IPS DF 6.9 (cell line): ENCODE measurements around the gene PDLIM7.

Source experiments
- DNase-seq: peaks from one replicate; pipeline ENCODE4 v3.0.0-alpha.2; 2013; ENCODE audit warnings: low read depth, low spot score
- H3K27ac ChIP-seq: one replicate; pipeline ENCODE4 v1.5.1; 2013; ENCODE audit warnings: low read length, control low read depth
- H3K27me3 ChIP-seq: 2 replicates; pipeline ENCODE4 v1.6.1; 2013; ENCODE audit warnings: mild to moderate bottlenecking, low read length; ENCODE audit not compliant: control insufficient read depth, insufficient read depth
- H3K36me3 ChIP-seq: 2 replicates; pipeline ENCODE4 v1.6.1; 2013; ENCODE audit warnings: low read length; ENCODE audit not compliant: control insufficient read depth, insufficient read depth
- H3K4me1 ChIP-seq: 2 replicates; pipeline ENCODE4 v1.6.1; 2013; ENCODE audit warnings: low read length; ENCODE audit not compliant: control insufficient read depth, insufficient read depth
- H3K4me3 ChIP-seq: 2 replicates; pipeline ENCODE4 v1.5.1; 2013; ENCODE audit warnings: mild to moderate bottlenecking, low read length
- H3K9me3 ChIP-seq: 2 replicates; pipeline ENCODE4 v1.6.1; 2013; ENCODE audit warnings: low read length, inconsistent platforms; ENCODE audit not compliant: control insufficient read depth, insufficient read depth
- WGBS: extraction: QIAGEN DNeasy Blood & Tissue Kit; methylation state at CpG from one replicate; pipeline ENCODE4 v1.1.7; 2013; ENCODE audit warnings: mixed read lengths, missing lambda C conversion rate; ENCODE audit not compliant: insufficient read length, insufficient coverage; 5-methylcytosine and 5-hydroxymethylcytosine counted together

The PDLIM7 gene

GRCh38 chr5:177496727-177497291 is 595 bp downstream of the PDLIM7 start:
- WGBS, result no CpG with 5 or more reads among the region's 29 CpGs
- Histone ChIP-seq H3K27ac (no peak overlapping the region), H3K9me3 (no peaks in the 10 kb centered on the region), H3K27me3 (no peaks in the 10 kb centered on the region; the same call in 1 of the 2 replicates), H3K36me3 (peaks cover 2% of the 10 kb centered on the region; the same call in 1 of the 2 replicates), H3K4me1 (peaks cover 15% of the 10 kb centered on the region), H3K4me3 (peak overlapping the region; percentile 53; the same call in 1 of the 2 replicates)
- DNase-seq, result no peak

GRCh38 chr5:177496070-177496726 is 1.2 kb downstream of the PDLIM7 start:
- Histone ChIP-seq H3K27me3 (no peaks in the 10 kb centered on the region; the same call in 1 of the 2 replicates), H3K36me3 (peaks cover 4% of the 10 kb centered on the region; the same call in 1 of the 2 replicates), H3K4me3 (peak overlapping the region; percentile 53; the same call in 1 of the 2 replicates), H3K27ac (no peak overlapping the region), H3K4me1 (peaks cover 13% of the 10 kb centered on the region), H3K9me3 (no peaks in the 10 kb centered on the region)
- no CpG with 5 or more reads among the region's 12 CpGs for WGBS
- no peak for DNase-seq

GRCh38 chr5:177495243-177496060 is 2.0 kb downstream of the PDLIM7 start:
- Histone ChIP-seq H3K4me1 (peaks cover 12% of the 10 kb centered on the region), H3K27me3 (no peaks in the 10 kb centered on the region; the same call in 1 of the 2 replicates), H3K4me3 (no peak overlapping the region), H3K36me3 (peaks cover 11% of the 10 kb centered on the region), H3K9me3 (no peaks in the 10 kb centered on the region), H3K27ac (no peak overlapping the region)
- no CpG with 5 or more reads among the region's 14 CpGs for WGBS
- no peak for DNase-seq

GRCh38 chr5:177494346-177495195 is 2.8 kb downstream of the PDLIM7 start:
- no peak for DNase-seq
- H3K4me3 ChIP-seq, result no peak overlapping the region

GRCh38 chr5:177493795-177494345 is 3.5 kb downstream of the PDLIM7 start:
- H3K9me3 ChIP-seq, result no peaks in the 10 kb centered on the region
- H3K27ac ChIP-seq, result no peak overlapping the region
- H3K36me3 ChIP-seq, result peaks cover 25% of the 10 kb centered on the region
- H3K4me1 ChIP-seq, result peaks cover 12% of the 10 kb centered on the region
- no CpG with 5 or more reads among the region's 5 CpGs for WGBS
- no peaks in the 10 kb centered on the region; the same call in 1 of the 2 replicates for H3K27me3 ChIP-seq
- DNase-seq, result no peak
- H3K4me3 ChIP-seq, result no peak overlapping the region

More at GRCh38 chr5:177494346-177495195, 2.8 kb downstream of the PDLIM7 start:
- no peaks in the 10 kb centered on the region; the same call in 1 of the 2 replicates for H3K27me3 ChIP-seq
- WGBS, result no CpG with 5 or more reads among the region's 11 CpGs
- no peak overlapping the region for H3K27ac ChIP-seq
- no peaks in the 10 kb centered on the region for H3K9me3 ChIP-seq
- peaks cover 12% of the 10 kb centered on the region for H3K4me1 ChIP-seq
- H3K36me3 ChIP-seq, result peaks cover 20% of the 10 kb centered on the region

- H3K27me3 ChIP-seq, result no peaks in the 10 kb centered on the region
- WGBS, result no CpG with 5 or more reads among the region's 7 CpGs
- no peak overlapping the region for H3K4me3 ChIP-seq
- DNase-seq, result no peak
- H3K27ac ChIP-seq, result no peak overlapping the region
- H3K9me3 ChIP-seq, result no peaks in the 10 kb centered on the region
- H3K4me1 ChIP-seq, result peaks cover 11% of the 10 kb centered on the region
- H3K36me3 ChIP-seq, result peaks cover 29% of the 10 kb centered on the region
These were observed 4.6 kb downstream of the PDLIM7 start for GRCh38 chr5:177492841-177493240.

- H3K36me3 ChIP-seq, result peaks cover 36% of the 10 kb centered on the region
- H3K27me3 ChIP-seq, result no peaks in the 10 kb centered on the region
- peaks cover 11% of the 10 kb centered on the region for H3K4me1 ChIP-seq
- H3K27ac ChIP-seq, result no peak overlapping the region
- DNase-seq, result no peak
- H3K4me3 ChIP-seq, result no peak overlapping the region
- H3K9me3 ChIP-seq, result no peaks in the 10 kb centered on the region
- no CpG with 5 or more reads among the region's 54 CpGs for WGBS
These were observed 5.2 kb downstream of the PDLIM7 start for GRCh38 chr5:177491983-177492746.

GRCh38 chr5:177491429-177491945 is 5.9 kb downstream of the PDLIM7 start:
- Histone ChIP-seq H3K9me3 (no peaks in the 10 kb centered on the region), H3K27me3 (no peaks in the 10 kb centered on the region), H3K27ac (no peak overlapping the region), H3K4me1 (peaks cover 11% of the 10 kb centered on the region), H3K36me3 (peaks cover 38% of the 10 kb centered on the region), H3K4me3 (no peak overlapping the region)
- no CpG with 5 or more reads among the region's 43 CpGs for WGBS
- DNase-seq, result no peak

- Histone ChIP-seq H3K9me3 (no peaks in the 10 kb centered on the region), H3K36me3 (peaks cover 38% of the 10 kb centered on the region), H3K27ac (no peak overlapping the region), H3K4me3 (no peak overlapping the region), H3K27me3 (no peaks in the 10 kb centered on the region), H3K4me1 (peaks cover 11% of the 10 kb centered on the region)
- no peak for DNase-seq
- WGBS, result no CpG with 5 or more reads among the region's 16 CpGs
These were observed 6.4 kb downstream of the PDLIM7 start for GRCh38 chr5:177490992-177491391.
